Measurements from ENCODE around the gene CLIP1.

DNA sequence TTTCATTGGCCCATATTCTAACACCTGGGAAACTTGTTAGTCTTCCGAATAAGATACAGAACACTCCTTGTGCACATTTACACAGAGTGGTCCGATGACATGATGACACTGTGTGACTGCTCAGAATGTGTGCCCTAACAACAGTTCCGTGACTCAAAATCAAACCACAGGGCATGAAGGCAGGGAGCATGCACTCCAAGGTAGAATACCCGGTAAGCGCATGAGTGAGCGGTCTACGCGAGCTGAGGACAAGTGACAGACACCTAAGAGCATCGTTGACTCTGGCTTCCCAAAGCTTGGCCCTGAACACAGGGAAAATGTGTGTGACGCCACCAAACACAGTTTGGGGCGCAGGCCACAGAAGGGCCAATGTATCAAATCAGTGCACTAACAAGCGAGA, 18.6 kb downstream of the CLIP1 start:
- TF ChIP-seq, protein P1, sequence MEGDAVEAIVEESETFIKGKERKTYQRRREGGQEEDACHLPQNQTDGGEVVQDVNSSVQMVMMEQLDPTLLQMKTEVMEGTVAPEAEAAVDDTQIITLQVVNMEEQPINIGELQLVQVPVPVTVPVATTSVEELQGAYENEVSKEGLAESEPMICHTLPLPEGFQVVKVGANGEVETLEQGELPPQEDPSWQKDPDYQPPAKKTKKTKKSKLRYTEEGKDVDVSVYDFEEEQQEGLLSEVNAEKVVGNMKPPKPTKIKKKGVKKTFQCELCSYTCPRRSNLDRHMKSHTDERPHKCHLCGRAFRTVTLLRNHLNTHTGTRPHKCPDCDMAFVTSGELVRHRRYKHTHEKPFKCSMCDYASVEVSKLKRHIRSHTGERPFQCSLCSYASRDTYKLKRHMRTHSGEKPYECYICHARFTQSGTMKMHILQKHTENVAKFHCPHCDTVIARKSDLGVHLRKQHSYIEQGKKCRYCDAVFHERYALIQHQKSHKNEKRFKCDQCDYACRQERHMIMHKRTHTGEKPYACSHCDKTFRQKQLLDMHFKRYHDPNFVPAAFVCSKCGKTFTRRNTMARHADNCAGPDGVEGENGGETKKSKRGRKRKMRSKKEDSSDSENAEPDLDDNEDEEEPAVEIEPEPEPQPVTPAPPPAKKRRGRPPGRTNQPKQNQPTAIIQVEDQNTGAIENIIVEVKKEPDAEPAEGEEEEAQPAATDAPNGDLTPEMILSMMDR (IDR thresholded peaks at IDR 0.05) = no peak
- TF ChIP-seq POLR2A (IDR thresholded peaks at IDR 0.05) = no peak

Measured in esophagus squamous epithelium (tissue), 4 donors.